GM12878 (cell line): Measurements from ENCODE around the gene HEATR1. TPM values are rescaled to one million over a fixed set of nuclear protein-coding genes. Genes with fewer than 3 reads are reported as not detected.

Experiments used
- ATAC-seq: fragments of 200-7000 bp; cut with Tn5 transposase; 3 replicates; pipeline ENCODE4 v1.9.1; 2020; ENCODE audit warnings: mild to moderate bottlenecking, moderate library complexity
- BruUV-seq: library from RNA; stranded (reverse); fragments of 400-500 nt; replicated peaks from 2 replicates; lab custom pipeline; 2021; lab: Mats Ljungman, UMichigan
- CTCF ChIA-PET: fragments of 300-600 bp; sonication (Branson Sonifier 250); formaldehyde crosslinking; extraction: SDS; loops from one replicate; lab custom pipeline; 2021; ENCODE audit warnings: inconsistent platforms; lab: Yijun Ruan, JAX
- POLR2A ChIA-PET: fragments of 350-600 bp; formaldehyde crosslinking; extraction: SDS; loops from one replicate; lab custom pipeline; 2021; ENCODE audit warnings: inconsistent platforms; lab: Charles Lee
- RAD21 ChIA-PET: fragments of 300-600 bp; sonication (Branson Sonifier 250); formaldehyde crosslinking; loops from one replicate; lab custom pipeline; 2023; ENCODE audit warnings: antibody characterized with exemption; ENCODE audit not compliant: unreplicated experiment; lab: Charles Lee
- SMC1A ChIA-PET: fragments of 300-600 bp; sonication (Branson Sonifier 250); formaldehyde crosslinking; loops from one replicate; lab custom pipeline; 2023; ENCODE audit not compliant: unreplicated experiment, uncharacterized antibody; lab: Charles Lee
- DNase-seq: peaks from one replicate; pipeline ENCODE4 v3.0.0-alpha.2; 2011; ENCODE audit warnings: low read depth, low spot score
- FAIRE-seq: peaks from 3 replicates; lab custom pipeline; 2011; peaks lifted over from hg19 to GRCh38; lab: Jason Lieb, UNC
- H2AFZ ChIP-seq: 2 replicates; pipeline ENCODE4 v1.6.0; 2011; ENCODE audit warnings: low read depth, low read length, control low read depth; ENCODE audit not compliant: control insufficient read depth
- H3K27ac ChIP-seq: 2 replicates; pipeline ENCODE4 v1.5.1; 2011; ENCODE audit warnings: control low read depth; ENCODE audit not compliant: control insufficient read depth, insufficient read depth
- H3K27me3 ChIP-seq, 2 experiments: replicated peaks in 1 of 2; 2 replicates each; pipeline versions ENCODE4 v1.6.0 to v1.6.1; 2011; ENCODE audit warnings: low read length in 1 of 2; ENCODE audit not compliant: control insufficient read depth in 2 of 2, insufficient read depth in 2 of 2
- H3K36me3 ChIP-seq, 2 experiments: 2 replicates each; pipeline ENCODE4 v1.5.1; 2011; ENCODE audit warnings: low read length in 1 of 2; ENCODE audit not compliant: control insufficient read depth in 2 of 2, insufficient read depth in 2 of 2
- H3K4me1 ChIP-seq: 2 replicates; pipeline ENCODE4 v1.6.1; 2011; ENCODE audit warnings: mild to moderate bottlenecking, low read length, moderate library complexity, mixed read lengths; ENCODE audit not compliant: control insufficient read depth, insufficient read depth
- H3K4me2 ChIP-seq: 2 replicates; pipeline ENCODE4 v1.6.0; 2011; ENCODE audit warnings: control low read depth; ENCODE audit not compliant: control insufficient read depth, insufficient read depth
- H3K4me3 ChIP-seq: fragments of 200-600 bp; sonication (generic); 2 replicates; pipeline ENCODE4 v1.5.1; 2016
- H3K79me2 ChIP-seq: 2 replicates; pipeline ENCODE4 v1.6.0; 2011; ENCODE audit warnings: low read length; ENCODE audit not compliant: control insufficient read depth, insufficient read depth
- H3K9ac ChIP-seq: 2 replicates; pipeline ENCODE4 v1.8.0; 2011; ENCODE audit warnings: low read length, control low read depth, mixed read lengths; ENCODE audit not compliant: control insufficient read depth, insufficient read depth
- H3K9me3 ChIP-seq: replicated peaks from 3 replicates; pipeline ENCODE4 v1.5.1; 2011; ENCODE audit warnings: mild to moderate bottlenecking, low read length; ENCODE audit not compliant: control insufficient read depth, insufficient read depth
- H4K20me1 ChIP-seq: 2 replicates; pipeline ENCODE4 v1.6.0; 2011; ENCODE audit not compliant: control insufficient read depth, insufficient read depth
- ATF2 ChIP-seq: IDR thresholded peaks from 2 replicates; pipeline ENCODE4 v1.6.1; 2012; ENCODE audit warnings: low read length, inconsistent platforms
- CREB1 ChIP-seq: IDR thresholded peaks from 2 replicates; pipeline ENCODE4 v1.6.1; 2012; ENCODE audit warnings: low read depth, mild to moderate bottlenecking, inconsistent platforms
- CTCF ChIP-seq, 3 experiments: IDR thresholded peaks in 2 of 3; conservative IDR thresholded peaks in 1 of 3; 2 replicates each; pipeline ENCODE4 v1.5.1; 2011; ENCODE audit warnings: low read depth in 3 of 3, low read length in 3 of 3, mild to moderate bottlenecking in 3 of 3, control low read depth in 2 of 3, moderate library complexity in 2 of 3, inconsistent platforms in 1 of 3, mixed read lengths in 1 of 3; ENCODE audit not compliant: control insufficient read depth in 2 of 3, insufficient read depth in 1 of 3; ENCODE audit errors: extremely low read depth in 1 of 3
- E4F1 ChIP-seq: fragments of 450-650 bp; IDR thresholded peaks from 2 replicates; pipeline ENCODE4 v1.6.1; 2018; ENCODE audit warnings: borderline replicate concordance, mild to moderate bottlenecking; ENCODE audit not compliant: partially characterized antibody
- ESRRA ChIP-seq: IDR thresholded peaks from 2 replicates; pipeline ENCODE4 v1.6.1; 2012; ENCODE audit warnings: mild to moderate bottlenecking, low read length, improper control_type of control experiment
- MTA3 ChIP-seq: IDR thresholded peaks from 2 replicates; pipeline ENCODE4 v1.6.1; 2012; ENCODE audit warnings: low read length, inconsistent platforms, borderline replicate concordance
- NBN ChIP-seq: fragments of 450-650 bp; IDR thresholded peaks from 2 replicates; pipeline ENCODE4 v1.6.1; 2016
- SP1 ChIP-seq: IDR thresholded peaks from one replicate; pipeline ENCODE4 v1.6.1; 2011; ENCODE audit warnings: low read depth, low read length
- SUZ12 ChIP-seq: fragments of 200-600 bp; sonication (generic); IDR thresholded peaks from one replicate; pipeline ENCODE4 v1.6.1; 2018; ENCODE audit warnings: antibody characterized with exemption, mild to moderate bottlenecking; ENCODE audit not compliant: unreplicated experiment
- TCF12 ChIP-seq: IDR thresholded peaks from 2 replicates; pipeline ENCODE4 v1.6.1; 2011; ENCODE audit warnings: low read depth, mild to moderate bottlenecking, low read length
- TCF3 ChIP-seq: IDR thresholded peaks from 2 replicates; pipeline ENCODE4 v1.6.1; 2012; ENCODE audit warnings: low read depth, mild to moderate bottlenecking, low read length, borderline replicate concordance; ENCODE audit not compliant: insufficient read depth
- WRNIP1 ChIP-seq: IDR thresholded peaks from 2 replicates; pipeline ENCODE4 v1.6.1; 2011; ENCODE audit warnings: low read depth, low read length, improper control_type of control experiment, borderline replicate concordance
- ZNF384 ChIP-seq: IDR thresholded peaks from 2 replicates; pipeline ENCODE4 v1.6.1; 2012; ENCODE audit warnings: low read depth, mild to moderate bottlenecking, low read length, improper control_type of control experiment, borderline replicate concordance
- ZNF687 ChIP-seq: fragments of 450-650 bp; IDR thresholded peaks from 2 replicates; pipeline ENCODE4 v1.6.1; 2017; ENCODE audit warnings: mild to moderate bottlenecking, moderate library complexity
- ZZZ3 ChIP-seq: IDR thresholded peaks from 2 replicates; pipeline ENCODE4 v1.6.1; 2011; ENCODE audit warnings: low read depth; ENCODE audit not compliant: control insufficient read depth, insufficient read length
- WGBS: methylation state at CpG from one replicate; pipeline ENCODE4 v1.1.6; 2016; ENCODE audit warnings: low lambda C conversion rate; ENCODE audit not compliant: insufficient replicate concordance, insufficient coverage; ENCODE audit errors: missing lambda C conversion rate; 5-methylcytosine and 5-hydroxymethylcytosine counted together
- in situ Hi-C: fragments of 300-500 bp; cut with MboI; formaldehyde crosslinking; loops from 9 replicates; pipeline ENCODE4 v1.14.3; 2018; ENCODE audit warnings: mixed read lengths
- intact Hi-C: fragments of 100-400 bp; cut with micrococcal nuclease; formaldehyde crosslinking; loops from one replicate; pipeline ENCODE4 v1.14.2; 2022; ENCODE audit not compliant: unreplicated experiment
- polyA plus RNA-seq, 11 experiments: library from polyadenylated mRNA; depleted of rRNA in 4 of 11; unstranded in 6 of 11; stranded (reverse) in 5 of 11; fragments of >200 nt; fragmentation: Nextera tagmentation in 4 of 11; fragmentation: Illumina TruSeq in 1 of 11; extraction: Ambion mirVana in 4 of 11; extraction: Trizol in 1 of 11; gene quantifications; 1 replicate in 1 of 11; 2 replicates in 10 of 11; pipeline versions ENCODE4 v1.2.1 to v1.2.3, GENCODE V29; 2011 to 2016; ENCODE audit warnings: inconsistent platforms in 2 of 11, missing spikeins in 2 of 11, low read depth in 1 of 11
- total RNA-seq, 4 experiments: library from RNA; depleted of rRNA in 3 of 4; stranded (reverse); fragments of >200 nt in 3 of 4; fragmentation: Illumina TruSeq in 1 of 4; extraction: Trizol in 1 of 4; gene quantifications; 2 replicates each; pipeline versions ENCODE4 v1.2.1 to v1.2.3, GENCODE V29; 2013 to 2021

Gene HEATR1
- total and polyA plus RNA-seq, 10 of the 15 experiments (the other 5 are each of a cell fraction or from before 2014, with no cell fraction given) = 8.6 to 72.3 (median 41.9) TPM

- no TSS peak for BruUV-seq
- SMC1A ChIA-PET = no interaction called here
- POLR2A ChIA-PET = no interaction called here
- no peak for TF ChIP-seq CREB1
- no peak for TF ChIP-seq ATF2
- no peak for TF ChIP-seq E4F1
- TF ChIP-seq TCF12 = no peak
- no peak for TF ChIP-seq CTCF (IDR thresholded peaks at IDR 0.05 in 2 of 3, conservative IDR thresholded peaks at IDR 0.05 in 1 of 3; ENCODE audit: control insufficient read depth in 2 of 3, extremely low read depth in 1 of 3, insufficient read depth in 1 of 3, low read depth in 3 of 3, low read length in 3 of 3)
- no peak for TF ChIP-seq ZNF687
- TF ChIP-seq SUZ12 = no peak
- TF ChIP-seq ZZZ3 = no peak
- TF ChIP-seq SP1 = no peak
- TF ChIP-seq TCF3 = no peak
- TF ChIP-seq WRNIP1 = no peak
- TF ChIP-seq NBN = no peak
- TF ChIP-seq ESRRA = no peak
- TF ChIP-seq ZNF384 = no peak
- no peak for TF ChIP-seq MTA3
Observed at GRCh38 chr1:236545621-236546169, 58.6 kb downstream of the HEATR1 start.

More at GRCh38 chr1:236545621-236546169, 58.6 kb downstream of the HEATR1 start:
- Histone ChIP-seq H3K27ac (no peak overlapping the region), H3K27me3 (no peaks in the 10 kb centered on the region), H3K9ac (no peak overlapping the region), H2AFZ (no peak overlapping the region), H4K20me1 (no peaks in the 10 kb centered on the region), H3K36me3 (peaks cover 21 to 53% of the 10 kb centered on the region in 2 experiments), H3K4me1 (no peaks in the 10 kb centered on the region), H3K79me2 (no peaks in the 10 kb centered on the region), H3K4me3 (no peak overlapping the region), H3K9me3 (no peaks in the 10 kb centered on the region), H3K4me2 (no peak overlapping the region)
- FAIRE-seq (no peak), DNase-seq (no peak), ATAC-seq (no peak; the same call in 2 of the 3 replicates)
- CTCF ChIA-PET = no interaction called here
- intact Hi-C loops = no loop called here
- in situ Hi-C loops = no loop called here
- 50% methylated on average over 3 of the region's 3 CpGs for WGBS
- RAD21 ChIA-PET = no interaction called here
